Measurements from ENCODE around the gene TUSC2. TPM values are rescaled to one million over a fixed set of nuclear protein-coding genes. Genes with fewer than 3 reads are reported as not detected.

Gene TUSC2
- total RNA-seq, 1 experiment from 2014 or later: 33.5 TPM

DNA sequence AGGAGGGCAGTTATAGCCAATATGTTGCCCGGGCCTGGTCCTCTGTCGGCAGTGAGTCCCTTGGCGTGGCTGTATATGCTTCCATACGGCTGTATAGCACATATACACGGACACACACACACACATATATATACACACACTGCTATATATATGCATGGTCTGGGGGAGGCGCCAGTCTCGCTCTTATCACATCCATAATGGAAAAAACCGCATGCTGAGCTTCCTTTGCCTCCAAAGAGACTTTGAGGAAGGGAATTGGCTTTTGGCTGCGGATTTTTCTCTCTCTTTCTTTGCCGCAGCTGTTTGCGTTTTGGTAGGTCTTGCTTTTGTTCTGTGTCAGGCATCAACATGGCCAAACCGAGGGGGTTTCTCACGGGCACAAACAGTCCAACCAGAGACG, 42.6 kb upstream of the TUSC2 start:
- no peak overlapping the region for H4K8ac ChIP-seq (replicated peaks; ENCODE audit: insufficient read length, low read depth, low read length)
- H3K4me3 Mint-ChIP-seq: no peak overlapping the region
- peaks cover 2% of the 10 kb centered on the region for H4K20me1 ChIP-seq (ENCODE audit: control insufficient read depth, insufficient read depth, insufficient read length)
- H2AK5ac ChIP-seq (ENCODE audit: insufficient read length, low read length): no peak overlapping the region
- no peak overlapping the region for H2BK15ac ChIP-seq (ENCODE audit: low read depth, low read length)
- no peak overlapping the region for H3K56ac ChIP-seq (ENCODE audit: insufficient read length, low read depth, low read length)
- no peaks in the 10 kb centered on the region for H3K23me2 ChIP-seq (ENCODE audit: insufficient read length, low read depth, low read length, poor library complexity, severe bottlenecking)
- no peaks in the 10 kb centered on the region for H3K79me2 ChIP-seq (ENCODE audit: insufficient read depth, low read length)
- no peak overlapping the region for H2AFZ ChIP-seq (ENCODE audit: low read length)
- H3K14ac ChIP-seq (ENCODE audit: insufficient read depth, low read length): no peak overlapping the region
- TF ChIP-seq, protein P1, sequence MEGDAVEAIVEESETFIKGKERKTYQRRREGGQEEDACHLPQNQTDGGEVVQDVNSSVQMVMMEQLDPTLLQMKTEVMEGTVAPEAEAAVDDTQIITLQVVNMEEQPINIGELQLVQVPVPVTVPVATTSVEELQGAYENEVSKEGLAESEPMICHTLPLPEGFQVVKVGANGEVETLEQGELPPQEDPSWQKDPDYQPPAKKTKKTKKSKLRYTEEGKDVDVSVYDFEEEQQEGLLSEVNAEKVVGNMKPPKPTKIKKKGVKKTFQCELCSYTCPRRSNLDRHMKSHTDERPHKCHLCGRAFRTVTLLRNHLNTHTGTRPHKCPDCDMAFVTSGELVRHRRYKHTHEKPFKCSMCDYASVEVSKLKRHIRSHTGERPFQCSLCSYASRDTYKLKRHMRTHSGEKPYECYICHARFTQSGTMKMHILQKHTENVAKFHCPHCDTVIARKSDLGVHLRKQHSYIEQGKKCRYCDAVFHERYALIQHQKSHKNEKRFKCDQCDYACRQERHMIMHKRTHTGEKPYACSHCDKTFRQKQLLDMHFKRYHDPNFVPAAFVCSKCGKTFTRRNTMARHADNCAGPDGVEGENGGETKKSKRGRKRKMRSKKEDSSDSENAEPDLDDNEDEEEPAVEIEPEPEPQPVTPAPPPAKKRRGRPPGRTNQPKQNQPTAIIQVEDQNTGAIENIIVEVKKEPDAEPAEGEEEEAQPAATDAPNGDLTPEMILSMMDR (conservative IDR thresholded peaks at IDR 0.05): peak; percentile 36; the same call in 2 of the 3 replicates
- no peak overlapping the region for H3K4me2 ChIP-seq (ENCODE audit: insufficient read depth, insufficient read length, low read length)
- peaks cover 15 to 46% of the 10 kb centered on the region in 2 experiments for H3K4me1 Mint-ChIP-seq
- no peaks in the 10 kb centered on the region for H3K79me1 ChIP-seq (ENCODE audit: insufficient read depth, low read depth, low read length, poor library complexity, severe bottlenecking)
- H3K23ac ChIP-seq (ENCODE audit: insufficient read length, low read depth, low read length): no peak overlapping the region
- no CpG with 5 or more reads among the region's 14 CpGs for WGBS (ENCODE audit: extremely low coverage, insufficient read length, low lambda C conversion rate)
- no peak for DNase-seq
- H3T11ph ChIP-seq (ENCODE audit: low read length): no peak overlapping the region
- no peak overlapping the region for H2BK20ac ChIP-seq (ENCODE audit: low read depth, low read length, poor library complexity, severe bottlenecking)
- H3K9me3 Mint-ChIP-seq: no peaks in the 10 kb centered on the region
- H3K4ac ChIP-seq (ENCODE audit: low read depth, low read length): no peak overlapping the region
- no peaks in the 10 kb centered on the region for H3K9me3 ChIP-seq (ENCODE audit: control insufficient read depth, low read depth, low read length)
- no peaks in the 10 kb centered on the region for H3K27me3 ChIP-seq (ENCODE audit: insufficient read depth, low read length)
- no peaks in the 10 kb centered on the region for H3K36me3 Mint-ChIP-seq (ENCODE audit: insufficient read depth in 1 of 3, low read depth in 3 of 3)
- H3K4me1 ChIP-seq (ENCODE audit: insufficient read depth, low read length): no peaks in the 10 kb centered on the region
- H3K18ac ChIP-seq (ENCODE audit: insufficient read length, low read depth, low read length): no peak overlapping the region
- H3K27me3 Mint-ChIP-seq (ENCODE audit: low read depth): peaks cover 2% of the 10 kb centered on the region
- peak overlapping the region; percentile 27 to 74 (median 31); a peak in 5 of 7 replicates for H3K27ac Mint-ChIP-seq
- no peak overlapping the region for H2BK5ac ChIP-seq (ENCODE audit: insufficient read length, low read length)
- no peak overlapping the region for H4K91ac ChIP-seq (ENCODE audit: insufficient read length, low read depth, low read length)
- no peak overlapping the region for H2BK120ac ChIP-seq (ENCODE audit: low read depth, low read length, poor library complexity, severe bottlenecking)
- H4K5ac ChIP-seq (ENCODE audit: insufficient read length, low read depth, low read length): no peak overlapping the region
- no peak overlapping the region for H2BK12ac ChIP-seq (ENCODE audit: insufficient read length, low read depth, low read length)
- H3K9ac ChIP-seq (ENCODE audit: extremely low read depth, insufficient read length, low read length): no peak overlapping the region
- no peak overlapping the region for H3K27ac ChIP-seq (ENCODE audit: insufficient read length, low read depth, low read length)

All from H9 (cell line).